HG03571 (cell line): ENCODE data around the gene CSNK1A1L.
"Not testable (repeated sequence)": the region's sequence is repeated elsewhere in the genome, so short reads cannot be mapped to it uniquely, and the experiment has no call there.

Experiments used
- ATAC-seq: cut with Tn5 transposase; IDR thresholded peaks from one replicate; pipeline ENCODE4 v1.9.1; 2021; ENCODE audit not compliant: unreplicated experiment

CSNK1A1L gene

DNA sequence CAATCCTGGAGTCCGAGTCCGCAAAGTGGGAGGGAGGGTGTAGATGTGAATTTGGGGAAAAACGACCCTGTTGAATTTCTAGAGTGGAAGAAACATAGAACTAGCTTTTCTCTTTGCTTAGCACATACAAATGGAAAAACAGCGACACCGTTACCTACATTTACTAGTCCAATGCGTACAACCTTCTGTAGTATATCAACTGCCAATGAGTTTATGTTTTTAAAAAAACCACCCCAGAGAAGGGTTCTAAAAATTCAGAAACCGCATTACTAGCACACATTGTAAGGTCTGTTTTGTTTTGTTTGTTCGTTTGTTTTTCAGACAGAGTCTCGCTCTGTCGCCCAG lies 45.6 kb downstream of the CSNK1A1L start:
- peak; percentile 15 for ATAC-seq

- peak; percentile 98 for ATAC-seq
These were observed 46.3 kb downstream of the CSNK1A1L start, which contains the start of gene SUPT20H for GRCh38 chr13:37058910-37059847. Gene SUPT20H, minus strand, starts transcription at chr13:37059688. Its CDS starts 8,198 bp downstream, at chr13:37051490.

DNA sequence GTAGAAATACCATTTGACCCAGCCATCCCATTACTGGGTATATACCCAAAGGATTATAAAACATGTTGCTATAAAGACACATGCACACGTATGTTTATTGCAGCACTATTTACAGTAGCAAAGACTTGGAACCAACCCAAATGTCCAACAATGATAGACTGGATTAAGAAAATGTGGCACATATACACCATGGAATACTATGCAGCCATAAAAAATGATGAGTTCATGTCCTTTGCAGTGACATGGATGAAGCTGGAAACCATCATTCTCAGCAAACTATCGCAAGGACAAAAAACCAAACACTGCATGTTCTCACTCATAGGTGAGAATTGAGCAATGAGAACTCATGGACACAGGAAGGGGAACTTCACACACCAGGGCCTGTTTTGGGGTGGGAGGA lies 49.2 kb downstream of the CSNK1A1L start:
- not testable (repeated sequence) for ATAC-seq
